Sciatic nerve (tissue), 2 donors: ENCODE measurements around the gene RAMACL. TPM values are rescaled to one million over a fixed set of nuclear protein-coding genes. Genes with fewer than 3 reads are reported as not detected.

Source experiments
- ATAC-seq: fragments of 200-7000 bp; cut with Tn5 transposase; one replicate; pipeline ENCODE4 v1.9.1; 2020; ENCODE audit warnings: mild to moderate bottlenecking, moderate library complexity
- DNase-seq: peaks from one replicate; pipeline ENCODE4 v3.0.0-alpha.2; 2020; ENCODE audit warnings: low spot score
- intact Hi-C: fragments of 100-400 bp; cut with DNase I; formaldehyde crosslinking; loops from one replicate; pipeline ENCODE4 v1.14.2; 2022
- total RNA-seq: library from RNA; stranded (reverse); fragmentation: NEBNext Ultra II Directional; extraction: Animal tissue kit (Norgen Biotek cat#: 25700); gene quantifications from one replicate; pipeline ENCODE4 v1.2.1, GENCODE V29; 2021
- donor health status: DM: no; HTN: no; CAD: no.
- donor health status: DM: no; HTN: no; CAD: no.

Gene RAMACL
- total RNA-seq, 1 donor from 2014 or later: 4.3 TPM

- intact Hi-C loops: no loop called here
- ATAC-seq (no peak), DNase-seq (no peak)
These were observed 23.8 kb downstream of the RAMACL start for GRCh38 chr6:166562726-166563125.

GRCh38 chr6:166561771-166562359 lies 24.6 kb downstream of the RAMACL start:
- DNase-seq (no peak), ATAC-seq (peak; percentile 14)
- intact Hi-C loops: no loop called here

- intact Hi-C loops: no loop called here
- ATAC-seq: no peak
- DNase-seq: no peak
These were observed 26.3 kb downstream of the RAMACL start for GRCh38 chr6:166560222-166560621.

- intact Hi-C loops: no loop called here
- no peak for DNase-seq
- no peak for ATAC-seq
These were observed 26.8 kb downstream of the RAMACL start for GRCh38 chr6:166559662-166560061.

GRCh38 chr6:166559211-166559610 lies 27.3 kb downstream of the RAMACL start:
- ATAC-seq (no peak), DNase-seq (no peak)
- intact Hi-C loops: no loop called here

GRCh38 chr6:166558156-166559005 lies 28.1 kb downstream of the RAMACL start:
- ATAC-seq (no peak), DNase-seq (no peak)
- intact Hi-C loops: no loop called here

GRCh38 chr6:166556863-166557322 lies 29.6 kb downstream of the RAMACL start:
- DNase-seq (peak; percentile 84), ATAC-seq (peak; percentile 85)
- intact Hi-C loops: no loop called here

GRCh38 chr6:166556336-166556735 lies 30.1 kb downstream of the RAMACL start:
- DNase-seq: no peak
- ATAC-seq: no peak
- intact Hi-C loops: no loop called here

- DNase-seq: no peak
- intact Hi-C loops: no loop called here
These were observed 31.4 kb downstream of the RAMACL start for GRCh38 chr6:166555086-166555485.

GRCh38 chr6:166554316-166554715 lies 32.2 kb downstream of the RAMACL start:
- intact Hi-C loops: no loop called here
- DNase-seq: no peak

More at GRCh38 chr6:166555086-166555485, 31.4 kb downstream of the RAMACL start:
- ATAC-seq: no peak

GRCh38 chr6:166553563-166554271 lies 32.8 kb downstream of the RAMACL start:
- DNase-seq: no peak
- peak; percentile 90 for ATAC-seq
- intact Hi-C loops: no loop called here

More at GRCh38 chr6:166554316-166554715, 32.2 kb downstream of the RAMACL start:
- ATAC-seq: peak; percentile 59

- intact Hi-C loops: no loop called here
- DNase-seq (no peak), ATAC-seq (no peak)
These were observed 33.9 kb downstream of the RAMACL start for GRCh38 chr6:166552600-166552999.

GRCh38 chr6:166551754-166552495 lies 34.6 kb downstream of the RAMACL start:
- no peak for DNase-seq
- intact Hi-C loops: no loop called here

GRCh38 chr6:166546653-166547052 lies 39.8 kb downstream of the RAMACL start:
- ATAC-seq: no peak
- no peak for DNase-seq
- intact Hi-C loops: no loop called here

More at GRCh38 chr6:166551754-166552495, 34.6 kb downstream of the RAMACL start:
- ATAC-seq: no peak

GRCh38 chr6:166545156-166546034 lies 41.1 kb downstream of the RAMACL start:
- intact Hi-C loops: no loop called here
- DNase-seq (no peak), ATAC-seq (no peak)

GRCh38 chr6:166544296-166544605 lies 42.2 kb downstream of the RAMACL start:
- intact Hi-C loops: no loop called here
- ATAC-seq (no peak), DNase-seq (no peak)

GRCh38 chr6:166543603-166544295 lies 42.7 kb downstream of the RAMACL start:
- DNase-seq: no peak

GRCh38 chr6:166542580-166542912 lies 43.9 kb downstream of the RAMACL start:
- DNase-seq (no peak), ATAC-seq (no peak)
- intact Hi-C loops: no loop called here

More at GRCh38 chr6:166543603-166544295, 42.7 kb downstream of the RAMACL start:
- intact Hi-C loops: no loop called here
- no peak for ATAC-seq
